ENCODE measurements around the gene CAMKMT. TPM values are rescaled to one million over a fixed set of nuclear protein-coding genes. Genes with fewer than 3 reads are reported as not detected.

CAMKMT gene
- total and polyA plus RNA-seq, 2 donors (not counting 1 experiment from before 2014, with no cell fraction given), result 6.2 to 23.3 TPM

- no peak for ATAC-seq (ENCODE audit: low read depth)
- intact Hi-C loops (cut with micrococcal nuclease), result no loop called here
- H3K4me1 ChIP-seq (ENCODE audit: control insufficient read depth in 2 of 2, insufficient read depth in 2 of 2, low read length in 2 of 2), result no peaks in the 10 kb centered on the region
- TF ChIP-seq, protein P1, sequence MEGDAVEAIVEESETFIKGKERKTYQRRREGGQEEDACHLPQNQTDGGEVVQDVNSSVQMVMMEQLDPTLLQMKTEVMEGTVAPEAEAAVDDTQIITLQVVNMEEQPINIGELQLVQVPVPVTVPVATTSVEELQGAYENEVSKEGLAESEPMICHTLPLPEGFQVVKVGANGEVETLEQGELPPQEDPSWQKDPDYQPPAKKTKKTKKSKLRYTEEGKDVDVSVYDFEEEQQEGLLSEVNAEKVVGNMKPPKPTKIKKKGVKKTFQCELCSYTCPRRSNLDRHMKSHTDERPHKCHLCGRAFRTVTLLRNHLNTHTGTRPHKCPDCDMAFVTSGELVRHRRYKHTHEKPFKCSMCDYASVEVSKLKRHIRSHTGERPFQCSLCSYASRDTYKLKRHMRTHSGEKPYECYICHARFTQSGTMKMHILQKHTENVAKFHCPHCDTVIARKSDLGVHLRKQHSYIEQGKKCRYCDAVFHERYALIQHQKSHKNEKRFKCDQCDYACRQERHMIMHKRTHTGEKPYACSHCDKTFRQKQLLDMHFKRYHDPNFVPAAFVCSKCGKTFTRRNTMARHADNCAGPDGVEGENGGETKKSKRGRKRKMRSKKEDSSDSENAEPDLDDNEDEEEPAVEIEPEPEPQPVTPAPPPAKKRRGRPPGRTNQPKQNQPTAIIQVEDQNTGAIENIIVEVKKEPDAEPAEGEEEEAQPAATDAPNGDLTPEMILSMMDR (IDR thresholded peaks at IDR 0.05), result no peak
- TF ChIP-seq EZH2 (IDR thresholded peaks at IDR 0.05; ENCODE audit: borderline replicate concordance, insufficient read depth, low read depth, low read length, poor library complexity, severe bottlenecking), result no peak
- no peak overlapping the region for H2AFZ ChIP-seq (ENCODE audit: insufficient read depth, low read depth, low read length, poor library complexity, severe bottlenecking)
- no peaks in the 10 kb centered on the region for H3K36me3 ChIP-seq (replicated peaks in 1 of 2; ENCODE audit: control extremely low read depth in 1 of 2, control insufficient read depth in 1 of 2, extremely low read depth in 1 of 2, insufficient read depth in 2 of 2, low read length in 1 of 2)
- no peak overlapping the region for H3K4me3 Mint-ChIP-seq
- H4K20me1 ChIP-seq (ENCODE audit: control insufficient read depth, insufficient read depth, low read length, poor library complexity, severe bottlenecking), result no peaks in the 10 kb centered on the region
- no peak overlapping the region for H3K27ac Mint-ChIP-seq
- no peak overlapping the region for H3K4me2 ChIP-seq (replicated peaks; ENCODE audit: low read depth, low read length, poor library complexity, severe bottlenecking)
- CTCF ChIA-PET, result interaction anchor here (0.6 to 4.1 kb wide), 5 partner anchors 9 to 511 kb away, joined by 3 to 20 read pairs (median 5); no protein-coding TSS in a partner anchor
- H3K27me3 ChIP-seq (replicated peaks in 1 of 4; ENCODE audit: control extremely low read depth in 1 of 4, control insufficient read depth in 3 of 4, insufficient read depth in 4 of 4, low read length in 3 of 4), result no peaks in the 10 kb centered on the region
- no peaks in the 10 kb centered on the region for H3K79me2 ChIP-seq (ENCODE audit: control insufficient read depth, insufficient read depth, low read length)
- no peaks in the 10 kb centered on the region for H3K27me3 Mint-ChIP-seq
- DNase-seq, result no peak
- H3K9me3 Mint-ChIP-seq (ENCODE audit: insufficient read depth), result peaks cover 3% of the 10 kb centered on the region
- POLR2A ChIA-PET, result no interaction called here
- no peaks in the 10 kb centered on the region for H3K4me1 Mint-ChIP-seq
- H3K9me3 ChIP-seq (ENCODE audit: control extremely low read depth in 1 of 3, control insufficient read depth in 2 of 3, insufficient read depth in 1 of 3, low read length in 2 of 3), result peaks cover 0 to 8% (median 0%) of the 10 kb centered on the region in 3 donors
- no peak overlapping the region for H3K4me3 ChIP-seq (ENCODE audit: control extremely low read depth in 1 of 5, extremely low read depth in 1 of 5, insufficient read depth in 1 of 5, low read depth in 2 of 5, low read length in 4 of 5)
- no peak overlapping the region for H3K27ac ChIP-seq (ENCODE audit: low read length in 2 of 2)
- H3K9ac ChIP-seq (ENCODE audit: low read length), result no peak overlapping the region
These were observed 108.4 kb downstream of the CAMKMT start for GRCh38 chr2:44470151-44470550.

- H3K9me3 Mint-ChIP-seq (ENCODE audit: insufficient read depth), result no peaks in the 10 kb centered on the region
- WGBS (ENCODE audit: insufficient coverage), result no CpG with 5 or more reads among the region's 3 CpGs
- no peak overlapping the region for H3K27ac Mint-ChIP-seq
- DNase-seq (no peak), ATAC-seq (ENCODE audit: low read depth) (no peak)
- no peak overlapping the region for H2AFZ ChIP-seq (ENCODE audit: insufficient read depth, low read depth, low read length, poor library complexity, severe bottlenecking)
- peaks cover 4% of the 10 kb centered on the region for H3K4me1 Mint-ChIP-seq
- H3K4me1 ChIP-seq (ENCODE audit: control insufficient read depth in 2 of 2, insufficient read depth in 2 of 2, low read length in 2 of 2), result no peaks in the 10 kb centered on the region
- H3K4me3 ChIP-seq (ENCODE audit: control extremely low read depth in 1 of 5, extremely low read depth in 1 of 5, insufficient read depth in 1 of 5, low read depth in 2 of 5, low read length in 4 of 5), result no peak overlapping the region
- no peaks in the 10 kb centered on the region for H3K36me3 ChIP-seq (replicated peaks in 1 of 2; ENCODE audit: control extremely low read depth in 1 of 2, control insufficient read depth in 1 of 2, extremely low read depth in 1 of 2, insufficient read depth in 2 of 2, low read length in 1 of 2)
- H3K27ac ChIP-seq (ENCODE audit: low read length in 2 of 2), result no peak overlapping the region
- H3K9me3 ChIP-seq (ENCODE audit: control extremely low read depth in 1 of 3, control insufficient read depth in 2 of 3, insufficient read depth in 1 of 3, low read length in 2 of 3), result no peaks in the 10 kb centered on the region
- TF ChIP-seq, protein P1 (IDR thresholded peaks at IDR 0.05), result no peak
- no peak for TF ChIP-seq EZH2 (IDR thresholded peaks at IDR 0.05; ENCODE audit: borderline replicate concordance, insufficient read depth, low read depth, low read length, poor library complexity, severe bottlenecking)
- H3K79me2 ChIP-seq (ENCODE audit: control insufficient read depth, insufficient read depth, low read length), result no peaks in the 10 kb centered on the region
- ChIA-PET CTCF (interaction anchor here (0.7 to 3.5 kb wide), 12 partner anchors 8 to 481 kb away, joined by 3 to 62 read pairs (median 4); no protein-coding TSS in a partner anchor), POLR2A (no interaction called here)
- H3K4me2 ChIP-seq (replicated peaks; ENCODE audit: low read depth, low read length, poor library complexity, severe bottlenecking), result no peak overlapping the region
- H3K4me3 Mint-ChIP-seq, result no peak overlapping the region
- H3K9ac ChIP-seq (ENCODE audit: low read length), result no peak overlapping the region
- no peaks in the 10 kb centered on the region for H3K27me3 ChIP-seq (replicated peaks in 1 of 4; ENCODE audit: control extremely low read depth in 1 of 4, control insufficient read depth in 3 of 4, insufficient read depth in 4 of 4, low read length in 3 of 4)
- no peaks in the 10 kb centered on the region for H4K20me1 ChIP-seq (ENCODE audit: control insufficient read depth, insufficient read depth, low read length, poor library complexity, severe bottlenecking)
- no peaks in the 10 kb centered on the region for H3K27me3 Mint-ChIP-seq
- intact Hi-C loops (cut with micrococcal nuclease), result loop anchor here (2.0 to 5.0 kb wide), 2 partner anchors 239 to 1017 kb away; no protein-coding TSS in a partner anchor
These were observed 116.1 kb downstream of the CAMKMT start for GRCh38 chr2:44477657-44478414.

Measured in B cell (primary cell).